Activated CD8-positive, alpha-beta memory T cell treated with anti-CD3 and anti-CD28 coated beads, Interleukin-2, amount 50 U/mL, for 48 hours (primary cell): ENCODE measurements around the gene SEPTIN1.

Experiments
- DNase-seq: peaks from one replicate; pipeline ENCODE4 v3.0.0-alpha.2; 2020

Gene SEPTIN1

DNA sequence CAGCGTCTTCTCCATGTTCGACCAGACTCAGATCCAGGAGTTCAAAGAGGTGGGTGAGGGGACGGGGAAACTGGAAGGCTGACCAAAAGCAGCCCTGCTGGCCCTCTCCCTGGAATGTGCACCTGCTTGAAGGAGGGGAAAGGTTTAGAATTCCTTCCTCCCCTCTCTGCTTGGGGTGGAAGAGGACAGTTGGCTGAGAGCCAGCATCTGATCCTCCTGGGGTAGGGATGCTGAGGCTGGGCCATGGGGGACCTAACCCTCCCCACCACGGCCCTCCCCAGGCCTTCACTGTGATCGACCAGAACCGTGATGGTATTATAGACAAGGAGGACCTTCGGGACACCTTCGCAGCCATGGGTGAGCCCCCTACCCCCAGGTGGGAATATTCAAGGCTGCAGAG, 6.5 kb downstream of the SEPTIN1 start:
- DNase-seq, result no peak

DNA sequence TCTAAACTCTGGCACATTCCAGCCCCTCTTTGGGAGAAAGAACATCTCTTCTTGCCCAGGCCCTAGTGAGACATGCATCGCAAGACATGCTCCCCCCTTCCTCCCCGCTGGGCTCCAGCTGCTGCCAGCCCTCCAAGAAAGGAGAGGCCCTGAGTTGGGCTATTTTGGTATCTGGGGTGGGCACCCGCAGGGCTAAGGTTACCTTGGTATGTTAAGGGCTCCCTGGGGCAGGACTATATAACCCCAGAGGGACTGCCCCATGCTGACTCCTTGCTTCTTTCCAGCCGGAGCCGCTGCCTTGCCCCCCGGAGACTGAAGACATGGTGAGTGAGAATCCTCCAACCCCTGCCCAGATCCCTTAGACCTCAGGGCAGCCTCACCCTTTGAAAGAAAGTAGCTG, 7.8 kb downstream of the SEPTIN1 start, which contains the start of gene MYL11:
MYL11 (plus strand) TSS at position 265 of the 400 bp plus-strand sequence; CDS start at position 321, 56 bp downstream.
- no peak for DNase-seq

DNA sequence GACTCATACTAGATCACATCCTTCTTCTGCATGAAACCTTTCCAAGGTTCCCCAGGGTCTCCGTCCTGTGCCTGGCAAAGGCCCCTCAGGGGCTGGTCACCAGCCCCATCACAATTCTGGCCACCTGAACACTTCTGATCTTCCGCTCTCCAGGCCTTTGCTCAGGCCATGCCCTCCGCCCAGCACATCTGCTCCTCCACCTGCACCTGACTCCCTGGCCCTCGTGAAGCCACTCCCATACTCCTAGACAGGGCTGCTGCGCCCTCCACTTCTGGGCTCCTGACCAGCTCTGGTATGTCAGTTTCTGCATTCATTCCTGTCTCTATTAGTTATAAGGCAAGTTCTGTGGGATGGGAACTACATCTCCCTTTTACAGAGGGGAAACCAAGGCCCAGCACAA, 9.6 kb downstream of the SEPTIN1 start:
- no peak for DNase-seq

DNA sequence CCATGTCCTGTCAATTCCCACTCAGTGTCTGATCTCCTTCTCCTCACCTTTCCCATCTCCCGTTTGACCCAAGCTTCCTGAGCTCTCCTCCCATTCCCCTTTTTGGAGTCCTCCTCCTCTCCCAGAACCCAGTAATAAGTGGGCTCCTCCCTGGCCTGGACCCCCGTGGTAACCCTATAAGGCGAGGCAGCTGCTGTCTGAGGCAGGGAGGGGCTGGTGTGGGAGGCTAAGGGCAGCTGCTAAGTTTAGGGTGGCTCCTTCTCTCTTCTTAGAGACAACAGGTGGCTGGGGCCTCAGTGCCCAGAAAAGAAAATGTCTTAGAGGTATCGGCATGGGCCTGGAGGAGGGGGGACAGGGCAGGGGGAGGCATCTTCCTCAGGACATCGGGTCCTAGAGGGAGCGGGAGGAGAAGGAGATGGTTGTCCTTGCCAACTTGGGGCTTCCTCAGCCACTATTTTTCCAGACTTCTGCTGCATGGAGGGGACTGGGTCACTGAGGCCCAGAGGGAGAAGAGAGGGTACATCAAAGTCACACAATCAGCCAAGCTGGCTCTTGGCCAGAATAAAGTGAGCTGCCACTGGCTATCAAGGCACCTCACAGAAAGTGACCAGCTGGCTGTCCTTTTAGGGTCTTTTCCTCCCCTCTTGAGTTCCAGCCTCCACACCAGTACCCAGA, 10.2 kb downstream of the SEPTIN1 start:
- DNase-seq, result peak; percentile 55

DNA sequence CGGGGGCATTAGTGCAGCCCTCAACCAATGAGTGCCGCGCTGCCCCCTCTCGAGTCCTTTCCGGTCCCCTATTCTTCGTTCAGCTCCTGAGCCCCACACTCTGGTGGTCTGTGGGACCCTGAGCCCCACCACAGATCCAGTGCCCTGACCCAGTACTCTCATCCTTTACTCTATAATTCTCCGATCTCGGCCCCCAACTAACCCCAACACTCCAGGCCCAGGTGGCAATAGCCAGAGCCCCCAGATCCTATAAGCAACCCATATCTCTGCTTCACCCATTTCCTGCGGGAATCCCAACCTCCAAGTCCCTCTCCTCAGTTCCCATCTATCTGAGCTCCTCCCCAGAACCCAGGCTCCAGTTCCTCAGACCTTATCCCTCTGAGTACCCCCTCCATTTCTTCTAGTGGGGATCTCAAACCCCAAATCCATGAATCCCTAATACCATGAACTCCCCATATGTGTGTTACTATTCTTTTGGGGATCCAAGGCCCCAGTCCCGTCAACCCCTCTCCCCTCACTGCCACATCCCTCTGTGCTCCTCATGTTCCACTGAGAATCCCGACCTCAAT, 11.0 kb downstream of the SEPTIN1 start:
- no peak for DNase-seq

DNA sequence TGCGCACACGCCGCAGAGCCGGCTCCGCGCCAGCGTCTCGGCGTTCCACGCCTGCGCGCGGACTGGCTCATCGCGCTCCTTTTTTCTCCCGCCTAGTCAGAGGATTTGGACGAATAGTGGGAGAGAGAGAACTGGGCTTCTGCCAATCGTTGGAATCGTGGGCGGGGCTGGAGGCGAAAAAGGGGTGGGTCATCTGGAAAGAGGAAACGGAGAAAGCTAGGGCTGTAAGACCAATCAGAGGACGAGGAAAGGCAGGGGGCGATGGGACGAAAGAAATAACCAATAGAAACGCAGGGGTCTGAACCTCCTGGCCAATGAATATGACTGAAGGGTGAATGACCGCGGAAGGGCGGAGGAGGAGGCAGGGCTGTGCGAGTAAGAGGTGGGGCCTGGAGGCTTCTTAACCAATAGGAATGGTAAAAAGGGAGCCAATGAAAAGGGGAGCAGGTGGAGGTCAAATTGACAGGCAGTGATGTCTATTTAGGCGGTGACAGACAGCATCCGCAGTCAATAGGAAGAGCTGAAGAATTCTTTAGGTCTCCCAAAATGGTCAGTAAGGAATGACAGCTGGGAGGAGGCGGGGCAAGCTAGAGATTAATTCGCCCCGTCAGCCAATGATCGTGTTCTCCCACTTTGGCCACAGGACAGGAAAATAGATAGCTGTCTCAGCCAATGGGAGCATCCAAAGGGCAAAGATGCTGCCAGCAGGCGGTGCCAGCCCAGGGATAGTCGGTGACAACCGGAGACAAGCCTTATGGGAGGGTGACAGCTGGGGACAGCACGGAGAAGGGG, 11.7 kb downstream of the SEPTIN1 start, which contains the start of gene TBC1D10B:
TBC1D10B (minus strand) TSS at position 39 of the 792 bp plus-strand sequence. CDS start 311 bp downstream, outside the sequence.
- peak; percentile 96 for DNase-seq

DNA sequence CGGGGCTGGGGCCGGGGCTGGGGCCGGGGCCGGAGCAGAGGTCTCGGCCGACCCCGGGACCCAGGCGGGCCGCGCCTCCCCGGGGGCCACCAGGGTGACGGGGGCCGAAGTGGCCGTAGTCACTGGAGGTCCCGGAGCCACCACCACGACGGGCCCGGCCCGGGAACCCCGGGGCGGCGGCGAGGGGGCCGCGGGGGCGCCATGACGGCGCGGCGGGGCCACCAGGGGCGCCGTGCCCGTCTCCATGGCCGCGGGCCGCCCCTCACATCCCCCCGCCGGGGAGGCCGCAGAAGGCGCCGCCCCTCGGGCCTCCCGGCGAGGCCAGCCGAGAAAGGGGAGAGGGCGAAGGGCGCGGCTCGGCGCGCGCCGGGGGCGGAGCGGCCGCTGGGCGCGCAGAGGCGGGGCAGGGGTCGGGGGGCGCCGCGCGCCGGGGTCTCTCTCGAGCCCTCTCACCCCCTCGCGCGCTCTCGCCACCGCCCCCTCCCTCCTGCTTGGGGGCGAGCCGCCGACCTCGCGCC, 12.4 kb downstream of the SEPTIN1 start:
- no peak for DNase-seq

DNA sequence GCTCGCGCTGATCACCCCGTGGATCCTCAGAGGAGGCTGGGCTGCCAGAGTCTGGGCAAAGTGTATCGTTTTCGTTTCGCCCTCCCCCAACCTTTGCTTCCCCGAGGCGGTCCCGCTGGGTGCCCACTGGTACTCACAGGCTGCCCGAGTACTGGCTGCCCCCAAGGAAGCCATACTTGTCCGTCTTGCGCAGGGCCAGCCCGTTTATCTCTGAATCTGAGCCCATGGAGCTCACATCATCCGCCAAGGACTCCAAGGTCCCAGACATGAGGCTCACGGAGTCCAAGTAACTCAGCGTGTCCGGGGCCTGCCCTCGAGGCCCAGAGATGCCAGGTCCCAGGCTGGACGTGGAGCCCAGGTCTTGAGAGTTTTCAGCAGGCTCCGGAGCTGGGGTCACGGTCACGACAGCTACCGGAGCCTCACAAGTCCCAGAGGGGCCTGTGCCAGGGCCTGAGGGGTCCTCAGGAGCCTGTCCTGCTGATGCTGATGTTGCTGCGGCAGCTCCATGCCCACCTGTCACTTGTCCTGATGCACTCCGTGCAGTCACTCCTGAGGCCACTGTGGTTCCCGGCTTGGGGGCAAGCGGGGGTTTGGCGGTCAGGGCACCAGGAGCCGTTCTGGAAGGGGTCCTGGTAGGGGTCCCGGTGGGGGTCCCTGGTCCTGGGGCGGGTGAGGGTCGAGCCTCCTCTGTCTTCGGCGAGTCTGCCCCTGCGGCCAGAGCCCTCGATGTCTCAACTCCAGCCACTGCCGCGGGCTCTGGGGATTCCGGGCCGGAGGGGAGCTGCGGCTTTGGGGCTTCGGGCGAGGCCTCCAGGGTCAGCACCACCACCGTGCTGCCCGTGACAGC, 13.0 kb downstream of the SEPTIN1 start:
- DNase-seq, result peak; percentile 65

DNA sequence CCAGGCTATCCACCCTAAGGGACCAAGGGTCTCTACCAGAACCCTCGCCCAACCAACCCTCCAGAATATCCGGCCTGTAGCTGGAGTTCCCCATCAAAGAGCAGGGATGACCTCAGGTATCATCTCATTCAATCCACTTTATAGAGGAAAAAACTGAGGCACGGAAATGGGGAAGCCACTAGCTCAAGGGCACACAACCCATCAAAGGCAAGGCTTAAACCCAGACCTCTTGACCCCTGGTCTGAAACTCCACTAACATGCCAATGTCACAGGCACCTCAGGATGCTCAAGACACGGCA, 13.6 kb downstream of the SEPTIN1 start:
- DNase-seq, result no peak

DNA sequence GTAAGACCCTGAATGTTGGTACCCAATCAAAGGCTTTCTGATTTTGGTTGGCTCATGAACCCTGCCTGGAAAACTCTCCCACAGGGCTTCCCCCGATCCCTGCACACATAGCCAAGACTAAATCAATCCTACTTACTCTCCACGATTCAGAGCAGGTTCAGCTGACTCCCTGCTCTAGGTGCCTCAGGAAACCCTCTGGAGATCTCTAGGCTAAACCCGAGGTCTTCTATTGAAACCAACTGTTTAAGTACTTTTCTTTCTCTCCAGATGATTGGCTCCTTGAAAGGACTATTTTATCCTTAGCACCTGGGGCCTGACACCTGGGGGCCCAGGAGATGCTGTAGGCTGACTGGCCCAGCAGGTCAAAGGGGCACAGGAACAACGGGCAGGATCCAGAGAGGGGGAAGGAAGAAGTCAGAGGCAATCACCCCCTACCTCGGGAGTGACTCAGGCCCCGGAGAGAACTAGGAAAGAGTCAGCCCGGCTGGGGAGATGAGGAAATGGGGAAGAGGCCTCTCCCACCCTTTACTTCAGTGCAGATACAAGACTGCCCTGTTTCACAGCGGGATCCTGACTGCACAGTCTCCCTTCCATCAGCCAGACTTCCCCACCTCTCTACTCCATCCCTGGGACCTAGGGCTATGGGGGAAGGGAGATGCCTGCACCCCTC, 14.1 kb downstream of the SEPTIN1 start:
- DNase-seq, result peak; percentile 56

DNA sequence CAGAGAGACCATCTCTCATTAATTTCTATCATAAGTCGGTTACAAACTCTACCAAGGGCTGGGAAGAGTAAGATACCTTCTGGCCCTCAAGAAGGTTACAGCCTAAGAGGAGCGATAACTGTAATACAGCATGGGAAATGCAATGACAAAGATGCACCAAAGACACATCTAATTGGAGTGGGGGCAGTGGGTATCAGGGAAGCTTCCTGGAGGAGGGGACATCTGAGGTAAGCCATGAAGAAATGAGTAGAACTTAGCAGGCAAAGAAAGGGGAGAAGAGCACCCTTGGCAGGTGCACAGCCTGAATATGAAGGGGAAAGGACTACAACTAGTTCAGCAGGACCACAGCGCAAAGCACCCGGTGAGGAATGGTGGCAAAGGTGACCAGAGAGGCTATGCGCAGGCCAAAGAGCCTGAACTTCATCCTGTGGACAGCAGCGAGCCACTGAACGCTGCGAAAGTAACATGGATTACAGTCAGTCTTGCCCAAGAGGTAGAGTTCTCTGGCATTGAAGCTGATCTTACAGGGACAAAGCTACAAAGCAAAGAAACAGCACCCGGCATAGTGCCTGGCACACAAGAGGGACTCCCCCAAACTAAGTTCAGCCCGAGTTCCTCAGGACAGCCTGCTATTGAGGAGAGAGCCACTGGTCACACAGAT, 14.9 kb downstream of the SEPTIN1 start:
- DNase-seq, result no peak

DNA sequence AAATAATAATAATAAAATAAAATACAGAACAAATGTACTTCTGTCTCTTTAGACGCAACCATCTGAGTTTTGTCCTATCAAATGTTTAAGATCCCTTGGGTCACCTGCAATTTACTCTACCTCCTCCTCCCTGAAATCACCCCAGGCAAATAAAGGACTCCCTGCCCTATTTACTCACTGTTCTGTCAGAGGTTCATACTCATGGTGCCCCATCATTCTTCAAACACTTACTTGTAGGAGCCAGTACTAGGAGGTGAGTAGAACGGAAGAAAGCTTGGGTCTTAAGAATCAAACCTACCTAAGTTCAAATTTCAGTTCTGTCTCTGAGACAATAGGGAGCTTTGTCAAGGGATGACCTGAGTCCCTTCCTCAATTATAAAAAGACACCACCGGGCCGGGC, 15.8 kb downstream of the SEPTIN1 start:
- no peak for DNase-seq

DNA sequence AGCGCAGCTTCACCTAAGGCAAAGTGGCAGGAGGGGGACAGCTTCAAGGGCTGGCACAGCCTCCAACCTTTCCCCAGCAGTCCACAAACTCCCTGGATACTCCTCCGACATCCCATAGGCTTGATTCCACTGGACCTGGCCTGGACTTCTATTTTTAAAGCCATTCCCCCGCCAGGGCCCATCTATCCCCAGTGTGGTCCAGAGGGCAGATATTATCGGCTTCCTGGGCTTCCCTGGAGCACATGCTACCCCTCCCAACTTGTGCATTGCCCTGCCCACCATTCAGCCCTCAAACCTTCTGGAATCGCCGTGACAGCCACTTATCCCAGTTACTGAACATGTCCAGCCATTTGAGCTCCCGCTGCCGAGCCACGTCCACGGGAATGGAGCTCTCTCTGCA, 17.2 kb downstream of the SEPTIN1 start:
- DNase-seq, result no peak

DNA sequence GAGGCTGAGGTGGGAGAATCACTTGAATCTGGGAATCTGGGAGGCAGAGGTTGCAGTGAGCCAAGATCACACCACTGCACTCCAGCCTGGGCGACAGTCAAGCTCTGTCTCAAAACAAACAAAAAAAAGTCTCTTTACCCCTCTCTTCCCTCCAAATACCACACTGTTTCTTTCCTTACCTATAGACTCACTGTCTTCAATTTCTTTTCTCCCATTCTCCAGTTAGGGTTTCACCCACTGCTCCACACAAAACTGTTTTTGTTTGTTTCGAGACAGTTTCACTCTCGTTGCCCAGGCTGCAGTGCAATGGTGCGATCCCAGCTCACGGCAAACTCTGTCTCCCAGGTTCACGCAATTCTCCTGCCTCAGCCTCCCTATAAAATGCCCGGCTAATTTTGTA, 21.2 kb downstream of the SEPTIN1 start:
- no peak for DNase-seq

DNA sequence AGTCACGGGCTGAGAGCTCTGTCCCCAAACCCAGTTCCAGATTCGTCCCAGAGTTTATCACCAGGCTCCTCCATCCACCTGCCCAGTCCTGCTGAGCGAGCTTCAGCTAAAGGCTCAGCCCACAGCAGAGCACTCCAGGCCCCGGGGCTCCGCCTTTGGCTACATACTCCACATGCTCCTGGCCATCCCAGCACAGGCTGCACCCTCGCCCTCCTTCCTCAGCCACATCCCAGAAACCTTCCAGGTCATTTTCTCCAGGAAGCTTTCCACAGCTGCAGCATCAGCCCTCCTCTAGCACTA, 22.5 kb downstream of the SEPTIN1 start:
- DNase-seq, result no peak

DNA sequence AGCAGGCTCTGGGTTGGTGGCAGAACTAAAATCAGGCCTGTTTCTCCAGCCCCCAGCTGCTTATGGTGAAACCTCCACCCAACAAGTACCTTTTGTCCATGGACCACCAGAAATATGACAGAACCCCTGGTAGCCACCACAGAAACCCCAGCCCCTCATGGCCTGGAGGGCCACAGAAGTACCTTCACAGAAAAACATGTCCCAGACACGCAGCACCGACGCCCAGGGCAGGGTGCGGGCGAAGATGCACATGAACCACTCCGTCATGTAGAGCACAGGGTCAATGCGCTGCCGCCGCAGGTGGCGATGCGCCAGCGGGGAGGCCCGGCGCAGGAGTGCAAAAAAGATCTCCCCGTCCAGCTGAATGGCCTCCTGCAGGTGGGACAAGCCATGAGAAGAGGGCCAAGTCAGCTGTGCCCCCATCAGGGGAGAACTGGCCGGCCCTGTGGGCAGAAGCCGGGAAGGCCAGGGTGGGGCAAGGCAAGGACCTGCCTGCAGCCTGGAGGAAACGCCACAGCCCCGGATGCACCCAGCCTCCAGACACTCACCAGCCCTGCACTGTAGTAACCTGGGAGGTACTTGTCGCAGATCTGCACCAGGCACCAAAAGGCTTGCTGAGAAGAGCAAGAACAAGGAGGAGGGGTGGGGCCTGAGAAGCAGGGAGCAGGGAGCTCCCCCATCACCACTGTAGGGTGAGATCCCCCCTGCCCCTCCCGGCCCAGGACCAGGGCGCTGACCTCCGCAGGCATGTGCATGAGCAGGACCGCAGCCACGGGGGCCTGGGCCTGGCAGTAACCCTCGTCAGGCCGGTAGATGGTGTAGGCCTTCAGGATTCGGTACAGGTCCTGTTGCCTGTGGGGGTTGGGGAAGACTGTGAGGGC, 23.1 kb downstream of the SEPTIN1 start:
- no peak for DNase-seq

DNA sequence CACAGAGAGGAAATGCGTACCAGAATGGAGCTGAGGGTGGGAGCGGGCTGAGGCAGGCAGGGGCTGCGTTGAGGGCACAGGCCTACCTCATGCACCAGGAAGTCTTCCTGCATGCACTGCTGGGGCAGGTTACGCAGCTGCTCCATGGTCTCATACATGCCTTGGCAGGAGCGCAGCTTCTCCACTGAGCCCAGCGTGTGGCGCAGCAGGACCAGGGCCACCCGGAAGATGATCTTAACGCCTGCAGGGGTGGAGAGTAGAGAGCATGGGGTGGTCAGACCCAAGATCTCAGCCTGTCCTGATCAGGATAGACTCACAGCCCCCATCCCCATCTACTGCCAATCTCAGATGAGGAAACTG, 23.8 kb downstream of the SEPTIN1 start:
- no peak for DNase-seq

DNA sequence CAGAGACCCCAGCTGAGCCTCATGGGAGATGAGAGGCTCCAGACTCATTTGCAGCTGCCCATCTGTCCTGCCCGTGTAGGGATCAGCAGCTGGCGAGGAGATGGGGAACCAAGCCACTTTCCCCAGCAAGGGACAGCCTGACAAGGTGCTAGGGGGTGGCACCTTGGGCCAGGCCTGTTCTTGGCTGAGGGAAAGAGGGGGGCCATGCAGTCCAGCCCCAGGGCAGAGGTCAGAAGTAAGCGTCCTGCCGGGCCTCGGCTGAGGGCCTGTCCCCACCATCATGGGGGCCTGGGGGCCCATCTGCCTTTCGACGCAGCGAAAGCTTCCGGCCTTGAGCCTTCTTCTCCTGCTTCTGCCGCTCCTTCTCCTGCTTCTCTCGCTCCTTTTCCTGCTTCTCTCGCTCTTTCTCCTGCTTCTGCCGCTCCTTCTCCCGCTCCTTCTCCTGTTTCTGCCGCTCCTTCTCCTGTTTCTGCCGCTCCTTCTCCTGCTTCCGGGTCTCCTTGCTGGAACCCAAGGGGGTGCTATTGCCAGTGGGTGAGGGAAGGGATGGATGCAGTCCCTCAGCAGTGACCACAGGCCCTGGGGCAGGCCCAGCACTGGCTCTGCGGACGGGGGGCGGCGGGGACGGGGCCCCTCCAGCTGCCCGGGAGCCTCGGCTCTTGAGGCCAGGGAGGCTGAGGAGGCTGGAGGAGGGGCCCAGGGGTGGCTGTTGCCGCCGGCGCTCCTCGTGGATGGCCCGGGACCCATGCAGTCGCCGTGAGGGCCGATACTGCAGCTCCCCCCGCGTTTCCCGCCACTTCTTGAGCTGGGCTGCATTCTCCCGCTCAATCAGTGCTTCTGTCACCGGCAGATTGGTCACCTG, 24.4 kb downstream of the SEPTIN1 start:
- DNase-seq, result no peak

DNA sequence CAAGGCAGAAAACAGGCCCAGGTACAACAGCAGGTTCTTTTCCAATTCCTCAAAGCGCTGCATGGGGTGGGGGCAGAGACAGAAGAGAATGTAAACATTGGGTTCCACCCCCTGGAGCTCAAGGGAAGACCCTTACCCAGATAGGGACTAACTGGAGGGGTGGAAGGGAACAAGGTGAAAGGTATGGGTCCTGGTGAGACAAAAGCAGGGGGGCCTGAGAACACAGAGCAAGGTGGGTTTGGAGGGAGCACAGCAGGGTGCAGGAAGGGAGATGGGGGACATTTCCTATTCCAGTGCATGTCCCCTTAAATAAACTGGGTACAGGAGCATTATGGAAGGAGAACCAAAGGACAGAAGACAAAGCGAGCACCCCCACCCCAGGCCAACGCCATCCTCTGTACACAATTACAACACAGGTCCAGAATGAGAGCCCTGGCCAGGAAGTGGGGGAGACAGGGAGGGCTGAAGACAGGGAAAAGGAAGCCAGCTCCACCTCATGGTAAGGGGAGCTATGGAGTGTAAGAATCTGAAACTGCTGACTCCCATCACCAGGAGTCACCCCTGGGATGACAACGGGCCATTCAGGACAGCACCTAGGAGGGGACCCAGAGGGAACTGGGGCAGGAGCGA, 25.2 kb downstream of the SEPTIN1 start:
- DNase-seq, result no peak
